DOHH2 (cell line): ENCODE measurements around the gene PLPPR5.

Experiments used
- H3F3A ChIP-seq: fragments of 200-600 bp; sonication (generic), shearing (Covaris generic); 2 replicates; pipeline ENCODE4 v1.6.0; 2016; ENCODE audit warnings: antibody characterized with exemption, mild to moderate bottlenecking; ENCODE audit not compliant: control insufficient read depth, insufficient read depth
- H3K27ac ChIP-seq: fragments of 200-600 bp; sonication (generic); 2 replicates; pipeline ENCODE4 v1.5.1; 2014; ENCODE audit warnings: low read depth, mild to moderate bottlenecking, low read length, moderate library complexity
- H3K27me3 ChIP-seq: fragments of 200-600 bp; sonication (generic); 2 replicates; pipeline ENCODE4 v1.6.1; 2014; ENCODE audit warnings: mild to moderate bottlenecking, low read length, mixed read lengths; ENCODE audit not compliant: control insufficient read depth
- H3K36me3 ChIP-seq: fragments of 200-600 bp; sonication (generic); 2 replicates; pipeline ENCODE4 v1.6.1; 2014; ENCODE audit warnings: mild to moderate bottlenecking, low read length, moderate library complexity, mixed read lengths; ENCODE audit not compliant: control insufficient read depth
- H3K4me1 ChIP-seq: fragments of 200-600 bp; sonication (generic); 2 replicates; pipeline ENCODE4 v1.6.1; 2014; ENCODE audit warnings: mild to moderate bottlenecking, low read length, mixed read lengths; ENCODE audit not compliant: control insufficient read depth
- H3K4me2 ChIP-seq: fragments of 200-600 bp; sonication (generic); 2 replicates; pipeline ENCODE4 v1.6.0; 2014; ENCODE audit warnings: mild to moderate bottlenecking, low read length, moderate library complexity
- H3K4me3 ChIP-seq: fragments of 200-600 bp; sonication (generic); 2 replicates; pipeline ENCODE4 v1.5.1; 2014; ENCODE audit warnings: mild to moderate bottlenecking, low read length, mixed read lengths
- H3K79me2 ChIP-seq: fragments of 200-600 bp; sonication (generic); 2 replicates; pipeline ENCODE4 v1.6.1; 2014; ENCODE audit warnings: mild to moderate bottlenecking, low read length, mixed read lengths; ENCODE audit not compliant: control insufficient read depth
- H3K9me2 ChIP-seq: fragments of 200-600 bp; sonication (generic); replicated peaks from 2 replicates; pipeline ENCODE4 v1.6.1; 2014; ENCODE audit warnings: mild to moderate bottlenecking, low read length, mixed read lengths; ENCODE audit not compliant: control insufficient read depth
- H3K9me3 ChIP-seq: fragments of 200-600 bp; sonication (generic); 2 replicates; pipeline ENCODE4 v1.6.1; 2014; ENCODE audit warnings: antibody characterized with exemption, low read length, mixed read lengths; ENCODE audit not compliant: control insufficient read depth, insufficient read depth
- H4K20me1 ChIP-seq: fragments of 200-600 bp; sonication (generic); 2 replicates; pipeline ENCODE4 v1.6.0; 2014; ENCODE audit warnings: low read depth, mild to moderate bottlenecking, antibody characterized with exemption, low read length, moderate library complexity; ENCODE audit not compliant: control insufficient read depth, insufficient read depth
- EZH2phosphoT487 ChIP-seq: fragments of 200-600 bp; sonication (generic); IDR thresholded peaks from 2 replicates; pipeline ENCODE4 v1.6.1; 2017; ENCODE audit warnings: borderline replicate concordance, mild to moderate bottlenecking, antibody characterized with exemption, low read length, moderate library complexity, mixed read lengths
- TF ChIP-seq, protein P1 (sequence below): fragments of 200-600 bp; sonication (generic); IDR thresholded peaks from one replicate; pipeline ENCODE4 v1.5.1; 2014; ENCODE audit warnings: antibody characterized with exemption, mild to moderate bottlenecking, low read depth, low read length; ENCODE audit not compliant: poor library complexity, severe bottlenecking

PLPPR5 gene

DNA sequence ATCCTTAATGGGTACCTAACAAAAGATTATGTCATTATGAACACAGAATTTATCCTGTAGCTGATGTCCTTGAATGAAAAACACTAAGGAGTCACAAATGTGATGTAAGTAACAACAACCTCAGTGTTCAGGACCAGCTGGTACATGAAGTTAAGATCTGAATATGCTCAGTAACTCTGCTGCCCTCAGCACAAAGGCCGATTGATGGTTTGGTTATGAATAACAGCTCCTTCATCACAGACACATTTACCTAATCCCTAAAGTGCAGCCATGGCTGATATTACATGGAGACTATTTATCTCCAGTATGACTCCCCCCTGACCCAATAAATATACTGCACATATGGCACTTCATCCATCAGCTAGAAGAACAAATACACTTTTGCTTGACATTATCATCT lies 75.2 kb downstream of the PLPPR5 start:
- Histone ChIP-seq H3K79me2 (no peaks in the 10 kb centered on the region), H3K4me3 (no peak overlapping the region), H3K4me1 (no peaks in the 10 kb centered on the region), H3K4me2 (no peak overlapping the region), H3K9me2 (no peaks in the 10 kb centered on the region), H4K20me1 (no peaks in the 10 kb centered on the region), H3K27me3 (no peaks in the 10 kb centered on the region), H3K9me3 (no peaks in the 10 kb centered on the region), H3F3A (no peaks in the 10 kb centered on the region), H3K36me3 (no peaks in the 10 kb centered on the region), H3K27ac (no peak overlapping the region)
- TF ChIP-seq, protein P1, sequence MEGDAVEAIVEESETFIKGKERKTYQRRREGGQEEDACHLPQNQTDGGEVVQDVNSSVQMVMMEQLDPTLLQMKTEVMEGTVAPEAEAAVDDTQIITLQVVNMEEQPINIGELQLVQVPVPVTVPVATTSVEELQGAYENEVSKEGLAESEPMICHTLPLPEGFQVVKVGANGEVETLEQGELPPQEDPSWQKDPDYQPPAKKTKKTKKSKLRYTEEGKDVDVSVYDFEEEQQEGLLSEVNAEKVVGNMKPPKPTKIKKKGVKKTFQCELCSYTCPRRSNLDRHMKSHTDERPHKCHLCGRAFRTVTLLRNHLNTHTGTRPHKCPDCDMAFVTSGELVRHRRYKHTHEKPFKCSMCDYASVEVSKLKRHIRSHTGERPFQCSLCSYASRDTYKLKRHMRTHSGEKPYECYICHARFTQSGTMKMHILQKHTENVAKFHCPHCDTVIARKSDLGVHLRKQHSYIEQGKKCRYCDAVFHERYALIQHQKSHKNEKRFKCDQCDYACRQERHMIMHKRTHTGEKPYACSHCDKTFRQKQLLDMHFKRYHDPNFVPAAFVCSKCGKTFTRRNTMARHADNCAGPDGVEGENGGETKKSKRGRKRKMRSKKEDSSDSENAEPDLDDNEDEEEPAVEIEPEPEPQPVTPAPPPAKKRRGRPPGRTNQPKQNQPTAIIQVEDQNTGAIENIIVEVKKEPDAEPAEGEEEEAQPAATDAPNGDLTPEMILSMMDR, result no peak
- TF ChIP-seq EZH2phosphoT487, result no peak

DNA sequence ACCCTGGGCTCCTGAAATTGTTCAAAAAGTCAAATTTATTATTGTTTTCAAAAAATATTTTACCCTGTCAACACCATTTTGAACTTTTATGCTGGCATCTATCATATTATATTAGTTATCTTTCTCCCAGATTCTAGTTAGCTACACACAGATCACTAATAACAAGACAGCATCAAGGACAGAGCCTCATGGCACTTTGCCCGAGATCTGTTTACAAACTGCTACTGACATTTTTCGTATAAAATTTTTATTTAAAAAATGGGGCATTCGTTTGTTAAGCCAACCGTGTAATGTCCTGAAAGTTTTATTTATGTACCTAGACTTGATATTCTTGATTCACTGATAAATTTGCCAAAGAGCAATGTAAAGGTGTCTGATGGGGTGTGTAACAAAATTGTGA lies 78.1 kb downstream of the PLPPR5 start:
- Histone ChIP-seq H3K79me2 (no peaks in the 10 kb centered on the region), H3K27me3 (no peaks in the 10 kb centered on the region), H4K20me1 (no peaks in the 10 kb centered on the region), H3K36me3 (no peaks in the 10 kb centered on the region), H3K9me2 (no peaks in the 10 kb centered on the region), H3F3A (no peaks in the 10 kb centered on the region), H3K4me1 (no peaks in the 10 kb centered on the region), H3K27ac (no peak overlapping the region), H3K4me2 (no peak overlapping the region), H3K9me3 (no peaks in the 10 kb centered on the region), H3K4me3 (no peak overlapping the region)
- TF ChIP-seq EZH2phosphoT487, result no peak
- TF ChIP-seq, protein P1, result no peak

DNA sequence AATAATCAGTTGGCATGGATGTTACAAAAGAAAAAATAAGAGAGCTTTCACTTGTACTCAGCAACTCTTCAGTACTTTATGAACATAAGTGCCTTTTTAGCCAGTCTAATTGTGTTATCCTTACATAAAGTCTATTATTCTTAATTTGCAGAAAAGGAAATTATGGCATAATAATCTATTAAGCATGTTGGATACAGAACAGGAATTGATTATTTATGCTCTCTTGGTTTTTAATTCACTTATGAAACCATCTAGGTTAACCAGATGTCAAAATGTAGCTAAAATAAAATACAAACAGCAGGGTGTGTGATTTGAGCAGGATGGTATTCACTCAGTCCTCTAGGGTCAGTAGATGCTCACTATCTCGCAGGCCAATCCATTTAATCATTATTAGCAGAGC lies 79.7 kb downstream of the PLPPR5 start:
- H3K4me2 ChIP-seq, result no peak overlapping the region
- TF ChIP-seq, protein P1, result no peak
- no peak for TF ChIP-seq EZH2phosphoT487
- no peak overlapping the region for H3K4me3 ChIP-seq
- no peaks in the 10 kb centered on the region for H3K4me1 ChIP-seq
- no peaks in the 10 kb centered on the region for H3K9me2 ChIP-seq
- H3K27ac ChIP-seq, result no peak overlapping the region
- no peaks in the 10 kb centered on the region for H3F3A ChIP-seq
- no peaks in the 10 kb centered on the region for H3K36me3 ChIP-seq
- H4K20me1 ChIP-seq, result no peaks in the 10 kb centered on the region
- no peaks in the 10 kb centered on the region for H3K27me3 ChIP-seq
- no peaks in the 10 kb centered on the region for H3K9me3 ChIP-seq
- H3K79me2 ChIP-seq, result no peaks in the 10 kb centered on the region

DNA sequence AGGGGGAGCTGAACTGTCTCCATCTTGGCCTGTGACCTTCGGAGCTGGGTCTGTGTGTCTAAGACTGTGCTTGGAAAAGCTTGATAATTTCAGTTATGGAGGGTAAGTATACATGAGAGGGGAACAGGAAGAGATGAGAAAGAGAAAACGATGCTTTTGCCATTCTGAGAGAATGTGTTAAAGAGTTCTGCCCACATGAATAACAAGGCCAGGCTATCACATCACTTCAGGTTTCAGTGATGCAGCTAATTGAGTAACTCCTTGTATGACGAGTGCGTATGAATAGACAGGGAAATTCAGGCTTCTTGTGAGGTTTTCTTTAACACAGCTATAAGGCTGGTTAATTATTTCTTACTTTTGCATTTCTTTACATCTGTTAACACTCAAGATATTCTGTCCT lies 81.0 kb downstream of the PLPPR5 start:
- Histone ChIP-seq H3F3A (no peaks in the 10 kb centered on the region), H3K9me3 (no peaks in the 10 kb centered on the region), H3K4me1 (no peaks in the 10 kb centered on the region), H3K9me2 (no peaks in the 10 kb centered on the region), H4K20me1 (no peaks in the 10 kb centered on the region), H3K4me2 (no peak overlapping the region), H3K27ac (no peak overlapping the region), H3K27me3 (no peaks in the 10 kb centered on the region), H3K4me3 (no peak overlapping the region), H3K36me3 (no peaks in the 10 kb centered on the region), H3K79me2 (no peaks in the 10 kb centered on the region)
- TF ChIP-seq, protein P1, result no peak
- no peak for TF ChIP-seq EZH2phosphoT487
